Measurements from ENCODE around the gene CNTN6.

GRCh38 chr3:1088503-1088902 is 4.3 kb upstream of the CNTN6 start:
- TF ChIP-seq CTCF (IDR thresholded peaks at IDR 0.05): no peak
- no peak for TF ChIP-seq EP300 (IDR thresholded peaks at IDR 0.05)
- TF ChIP-seq POLR2A (IDR thresholded peaks at IDR 0.05): no peak

All from ovary (tissue), 3 donors.